Measurements from ENCODE around the gene ARPC3.
"Not testable (repeated sequence)": the region's sequence is repeated elsewhere in the genome, so short reads cannot be mapped to it uniquely, and the experiment has no call there.

Gene ARPC3

GRCh38 chr12:110449799-110450497, at the start of gene ARPC3:
Gene ARPC3, minus strand, starts transcription at chr12:110450337. Its CDS starts 77 bp downstream, at chr12:110450260.
- DNase-seq = peak; percentile 89 to 94

- no peak for DNase-seq
Measured at GRCh38 chr12:110498984-110499706, 49.0 kb upstream of the ARPC3 start.

DNA sequence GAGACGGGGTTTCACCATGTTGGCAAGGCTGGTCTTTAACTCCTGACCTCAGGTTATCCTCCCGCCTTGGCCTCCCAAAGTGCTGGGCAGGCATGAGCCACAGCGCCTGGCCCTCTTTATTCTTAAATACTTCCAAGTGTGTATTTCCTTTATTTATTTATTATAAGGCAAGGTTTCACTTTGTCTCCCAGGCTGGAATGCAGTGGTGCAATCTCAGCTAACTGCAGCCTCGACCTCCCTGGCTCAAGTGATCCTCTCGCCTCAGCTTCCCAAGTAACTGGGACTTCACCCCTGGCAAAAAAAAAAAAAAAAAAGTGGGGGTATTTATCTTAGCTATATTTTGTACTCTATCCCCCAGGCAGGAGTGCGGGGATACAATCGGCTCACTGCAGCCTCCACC, 25.3 kb upstream of the ARPC3 start:
- no peak for DNase-seq

- peak; percentile 93 to 96 for DNase-seq
Measured at GRCh38 chr12:110468214-110469048, 18.3 kb upstream of the ARPC3 start, which contains the start of the genes FAM216A and GPN3. Gene FAM216A, plus strand, starts transcription at chr12:110468845. Its CDS starts 31 bp downstream, at chr12:110468876. Gene GPN3, minus strand, starts transcription at chr12:110468257. Its CDS starts 54 bp downstream, at chr12:110468203.

GRCh38 chr12:110467847-110468213, 17.7 kb upstream of the ARPC3 start:
- no peak for DNase-seq

- no peak for DNase-seq
Measured at GRCh38 chr12:110466791-110467190, 16.7 kb upstream of the ARPC3 start.

DNA sequence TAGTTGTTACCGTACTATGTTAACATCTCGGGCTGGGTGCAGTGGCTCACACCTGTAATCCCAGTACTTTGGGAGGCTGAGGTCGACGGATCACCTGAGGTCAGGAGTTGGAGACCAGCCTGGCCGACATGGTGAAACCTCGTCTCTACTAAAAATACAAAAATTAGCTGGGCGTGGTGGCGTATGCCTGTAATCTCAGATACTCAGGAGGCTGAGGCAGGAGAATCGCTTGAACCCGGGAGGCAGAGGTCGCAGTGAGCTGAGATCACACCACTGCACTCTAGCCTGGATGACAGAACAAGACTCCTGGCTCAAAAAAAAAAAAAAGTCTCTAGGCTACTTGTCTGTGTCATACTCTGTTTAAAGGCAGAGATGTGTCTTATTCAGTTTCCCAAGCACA, 15.6 kb upstream of the ARPC3 start:
- DNase-seq = not testable (repeated sequence)

- DNase-seq = no peak
Measured at GRCh38 chr12:110465024-110465423, 14.9 kb upstream of the ARPC3 start.

DNA sequence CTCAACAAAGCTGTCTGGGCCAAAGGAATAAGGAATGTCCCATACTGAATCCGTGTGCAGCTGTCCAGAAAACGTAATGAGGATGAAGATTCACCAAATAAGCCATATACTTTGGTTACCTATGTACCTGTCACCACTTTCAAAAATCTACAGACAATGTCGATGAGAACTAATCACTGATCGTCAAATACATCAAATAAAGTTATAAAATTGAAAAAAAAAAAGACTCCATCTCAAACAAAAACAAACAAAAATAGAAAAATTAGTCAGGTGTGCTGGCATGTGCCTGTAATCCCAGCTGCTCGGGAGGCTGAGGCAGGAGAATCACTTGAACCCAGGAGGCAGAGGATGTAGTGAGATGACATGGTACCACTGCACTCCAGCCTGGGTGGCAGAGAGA, 11.1 kb upstream of the ARPC3 start:
- DNase-seq = not testable (repeated sequence)

DNA sequence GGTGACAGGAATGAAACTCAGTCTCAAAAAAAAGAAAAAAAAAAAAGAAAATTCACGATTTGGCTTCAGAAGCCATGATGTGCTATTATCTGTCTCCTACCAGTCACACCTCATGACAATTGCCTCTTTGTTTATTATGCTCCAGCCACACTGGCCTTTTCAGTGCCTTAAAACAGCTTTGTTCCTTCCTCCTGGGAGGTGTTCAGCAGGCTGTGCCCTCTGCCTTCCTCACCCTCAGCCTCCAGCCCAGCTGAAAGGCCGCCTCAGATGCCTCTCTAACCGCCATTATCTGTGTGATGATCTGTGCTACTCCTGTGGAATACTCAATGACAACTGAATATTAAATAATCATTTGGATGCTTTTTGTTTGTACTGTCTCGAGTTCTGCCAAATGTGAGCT, 8.6 kb upstream of the ARPC3 start:
- DNase-seq = no peak

GRCh38 chr12:110453569-110454296, 3.6 kb upstream of the ARPC3 start:
- no peak for DNase-seq

GRCh38 chr12:110451263-110451662, 1.1 kb upstream of the ARPC3 start:
- no peak for DNase-seq

DNA sequence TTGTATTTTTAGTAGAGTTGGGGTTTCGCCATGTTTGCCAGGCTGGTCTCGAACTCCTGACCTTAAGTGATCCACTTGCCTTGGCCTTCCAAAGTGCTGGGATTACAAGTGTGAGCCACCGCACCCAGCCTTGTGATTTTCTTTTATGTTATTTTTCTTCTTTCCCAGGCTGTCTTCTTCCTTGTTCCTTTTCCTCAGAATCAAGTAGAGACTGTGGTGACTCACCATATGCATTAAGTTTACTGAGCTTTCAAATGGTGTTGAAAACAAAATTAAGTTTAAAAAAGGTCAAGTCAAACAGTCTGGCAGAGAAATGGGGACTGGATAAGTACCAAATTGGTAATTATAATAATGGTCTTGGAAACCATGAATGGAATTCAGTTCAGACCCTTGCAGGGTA, 5.7 kb downstream of the ARPC3 start:
- no peak for DNase-seq

- no peak for DNase-seq
Measured at GRCh38 chr12:110436231-110436630, 13.9 kb downstream of the ARPC3 start.

GRCh38 chr12:110431957-110432587, 18.1 kb downstream of the ARPC3 start:
- DNase-seq = no peak

DNA sequence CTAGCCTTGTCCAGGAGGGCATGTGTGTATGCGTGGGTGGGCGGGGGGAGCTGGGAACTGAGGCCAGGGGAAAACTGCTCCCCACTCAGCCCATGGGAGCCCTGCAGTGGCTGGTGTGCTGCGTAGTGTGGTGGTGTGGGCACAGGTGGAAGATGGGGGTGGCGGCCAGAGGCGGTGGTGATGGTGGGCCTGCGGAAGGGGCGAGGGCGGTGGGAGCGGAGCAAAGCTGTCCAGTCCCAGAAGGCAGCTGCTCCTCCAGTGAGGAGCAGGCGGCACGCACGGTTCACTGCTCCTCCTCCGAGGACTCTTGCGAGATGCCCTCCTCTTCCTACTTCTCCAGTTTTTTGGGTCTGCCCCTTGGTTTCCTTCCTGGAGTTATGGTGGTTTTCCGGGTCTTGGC, 20.5 kb downstream of the ARPC3 start:
- DNase-seq = not testable (repeated sequence)

GRCh38 chr12:110426406-110426805, 23.7 kb downstream of the ARPC3 start:
- no peak for DNase-seq

DNA sequence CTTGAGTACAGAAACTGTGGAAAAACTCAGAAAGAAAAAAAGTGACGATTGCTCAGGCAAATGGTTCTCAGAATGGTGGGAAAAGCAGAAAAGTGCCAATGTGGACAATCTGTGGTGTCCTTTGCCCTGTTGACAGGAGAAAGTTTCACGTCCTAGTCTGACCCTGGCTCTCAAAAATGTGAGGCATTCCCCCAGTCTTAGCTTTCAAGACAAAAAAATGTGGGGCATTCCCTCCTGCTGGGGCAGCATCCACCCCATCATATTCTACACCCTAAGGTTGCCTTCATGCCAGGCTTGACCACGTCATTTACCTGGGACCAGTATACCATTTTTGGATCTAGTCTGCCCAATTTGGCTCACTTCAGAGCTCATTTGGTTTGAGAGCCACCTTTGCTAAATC, 25.9 kb downstream of the ARPC3 start:
- DNase-seq = no peak

GRCh38 chr12:110421701-110422100, 28.4 kb downstream of the ARPC3 start:
- DNase-seq = no peak

DNA sequence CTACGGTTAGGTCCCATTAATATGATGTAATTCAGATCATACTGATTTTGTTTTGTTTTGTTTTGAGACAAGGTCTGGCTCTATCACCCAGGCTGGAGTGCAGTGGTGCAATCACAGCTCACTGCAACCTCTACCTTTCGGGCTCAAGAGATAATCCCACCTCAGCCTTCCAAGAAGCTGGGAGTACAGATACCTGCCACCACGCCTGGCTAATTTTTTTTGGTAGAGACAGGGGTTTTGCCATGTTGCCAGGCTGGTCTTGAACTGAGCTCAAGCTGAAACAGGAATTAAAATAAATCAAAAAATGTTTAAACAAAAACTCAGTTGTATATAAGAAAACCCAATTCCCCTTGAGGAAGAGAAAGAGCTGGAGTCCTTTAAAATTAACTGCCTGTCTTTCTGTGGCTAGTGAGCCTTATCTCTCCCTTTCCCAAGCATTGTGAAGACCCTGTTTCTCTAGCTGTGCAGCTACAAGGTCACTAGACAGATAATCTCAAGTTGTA, 28.9 kb downstream of the ARPC3 start:
- DNase-seq = no peak

DNA sequence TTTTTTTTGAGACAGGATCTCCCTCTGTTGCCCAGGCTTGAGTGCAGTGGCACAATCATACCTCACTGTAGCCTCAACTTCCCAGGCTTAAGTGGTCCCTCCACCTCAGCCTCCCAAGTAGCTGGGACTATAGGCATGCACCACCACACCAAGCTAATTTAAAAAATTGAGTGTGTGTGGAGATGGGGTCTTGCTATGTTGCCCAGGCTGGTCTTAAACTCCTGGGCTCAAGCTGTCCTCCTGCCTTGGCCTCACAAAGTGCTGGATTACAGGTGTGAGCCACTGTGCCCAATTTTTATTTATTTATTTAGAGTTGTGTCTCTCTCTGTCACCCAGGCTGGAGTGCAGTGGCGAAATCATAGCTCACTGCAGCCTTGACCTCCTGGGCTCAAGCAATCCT, 29.5 kb downstream of the ARPC3 start:
- not testable (repeated sequence) for DNase-seq

- DNase-seq = not testable (repeated sequence)
Measured at GRCh38 chr12:110417113-110417512, 33.0 kb downstream of the ARPC3 start.
